Daoy (cell line): ENCODE results near the gene CNTNAP1. TPM values are rescaled to one million over a fixed set of nuclear protein-coding genes. Genes with fewer than 3 reads are reported as not detected.

Source experiments
- DNase-seq: peaks from one replicate; pipeline ENCODE4 v3.0.0-alpha.2; 2015; ENCODE audit warnings: low read depth
- total RNA-seq: library from RNA; depleted of rRNA; stranded (reverse); fragments of >200 nt; shearing (Covaris generic); gene quantifications from 2 replicates; pipeline ENCODE4 v1.2.3, GENCODE V29; 2014

The CNTNAP1 gene
- total RNA-seq, 1 experiment from 2014 or later = 7.4 TPM

- no peak for DNase-seq
Observed at GRCh38 chr17:42685831-42686230, 3.5 kb downstream of the CNTNAP1 start.

GRCh38 chr17:42686520-42687128 lies 4.3 kb downstream of the CNTNAP1 start:
- DNase-seq = no peak

GRCh38 chr17:42687707-42688320 lies 5.5 kb downstream of the CNTNAP1 start:
- no peak for DNase-seq

- no peak for DNase-seq
Observed at GRCh38 chr17:42690596-42690995, 8.3 kb downstream of the CNTNAP1 start.

GRCh38 chr17:42691021-42691545 lies 8.8 kb downstream of the CNTNAP1 start:
- DNase-seq = no peak

GRCh38 chr17:42692489-42692888 lies 10.2 kb downstream of the CNTNAP1 start:
- no peak for DNase-seq

- DNase-seq = no peak
Observed at GRCh38 chr17:42694524-42694923, 12.2 kb downstream of the CNTNAP1 start.

- no peak for DNase-seq
Observed at GRCh38 chr17:42695500-42695899, 13.2 kb downstream of the CNTNAP1 start.

GRCh38 chr17:42697108-42697811 lies 14.9 kb downstream of the CNTNAP1 start:
- no peak for DNase-seq

GRCh38 chr17:42698736-42699414 lies 16.5 kb downstream of the CNTNAP1 start:
- DNase-seq = no peak

- DNase-seq = no peak
Observed at GRCh38 chr17:42699415-42699740, 17.0 kb downstream of the CNTNAP1 start.

GRCh38 chr17:42700586-42701289 lies 18.4 kb downstream of the CNTNAP1 start:
- no peak for DNase-seq

- no peak for DNase-seq
Observed at GRCh38 chr17:42702446-42702845, 20.1 kb downstream of the CNTNAP1 start.

- no peak for DNase-seq
Observed at GRCh38 chr17:42704490-42704836, 22.1 kb downstream of the CNTNAP1 start.

GRCh38 chr17:42704837-42705494 lies 22.6 kb downstream of the CNTNAP1 start:
- DNase-seq = no peak

- DNase-seq = no peak
Observed at GRCh38 chr17:42706732-42707131, 24.4 kb downstream of the CNTNAP1 start.

GRCh38 chr17:42708588-42708987 lies 26.3 kb downstream of the CNTNAP1 start:
- DNase-seq = no peak

- no peak for DNase-seq
Observed at GRCh38 chr17:42709561-42709960, 27.2 kb downstream of the CNTNAP1 start.

GRCh38 chr17:42720996-42721583 lies 38.8 kb downstream of the CNTNAP1 start:
- peak; percentile 33 for DNase-seq

- no peak for DNase-seq
Observed at GRCh38 chr17:42723636-42724035, 41.3 kb downstream of the CNTNAP1 start.

GRCh38 chr17:42725143-42725542 lies 42.8 kb downstream of the CNTNAP1 start:
- DNase-seq = no peak
